Measurements from ENCODE around the gene MMP3. TPM values are rescaled to one million over a fixed set of nuclear protein-coding genes. Genes with fewer than 3 reads are reported as not detected.

The MMP3 gene
- total and polyA plus RNA-seq, 2 experiments from 2014 or later = 0.68 TPM; not detected in 1

DNA sequence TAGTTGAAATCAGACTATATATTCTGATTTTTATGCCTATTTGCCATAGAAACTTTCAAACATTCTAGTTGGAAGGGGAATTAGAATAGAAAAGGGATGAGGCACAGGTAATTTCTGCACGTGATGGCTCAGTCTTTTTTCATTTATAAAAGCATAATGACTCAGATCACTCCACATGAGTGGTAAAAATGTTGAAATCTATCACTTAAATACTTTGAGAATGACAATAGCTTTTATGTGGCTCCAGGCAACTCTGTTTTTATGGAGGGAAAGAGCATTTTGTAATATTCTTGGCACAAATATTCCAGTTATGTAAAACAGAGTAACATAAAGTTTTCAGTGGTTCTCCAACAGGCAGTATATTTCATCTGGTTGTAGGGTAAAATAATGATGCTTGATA lies 5.9 kb upstream of the MMP3 start:
- no peak overlapping the region for H3K4me3 Mint-ChIP-seq
- no peaks in the 10 kb centered on the region for H3K4me1 Mint-ChIP-seq
- H3K4me1 ChIP-seq (ENCODE audit: insufficient read depth) = no peaks in the 10 kb centered on the region
- no peak overlapping the region for H3K27ac ChIP-seq (ENCODE audit: low read depth)
- no peak for TF ChIP-seq POLR2AphosphoS5 (IDR thresholded peaks at IDR 0.05; ENCODE audit: low read depth)
- TF ChIP-seq, protein P1, sequence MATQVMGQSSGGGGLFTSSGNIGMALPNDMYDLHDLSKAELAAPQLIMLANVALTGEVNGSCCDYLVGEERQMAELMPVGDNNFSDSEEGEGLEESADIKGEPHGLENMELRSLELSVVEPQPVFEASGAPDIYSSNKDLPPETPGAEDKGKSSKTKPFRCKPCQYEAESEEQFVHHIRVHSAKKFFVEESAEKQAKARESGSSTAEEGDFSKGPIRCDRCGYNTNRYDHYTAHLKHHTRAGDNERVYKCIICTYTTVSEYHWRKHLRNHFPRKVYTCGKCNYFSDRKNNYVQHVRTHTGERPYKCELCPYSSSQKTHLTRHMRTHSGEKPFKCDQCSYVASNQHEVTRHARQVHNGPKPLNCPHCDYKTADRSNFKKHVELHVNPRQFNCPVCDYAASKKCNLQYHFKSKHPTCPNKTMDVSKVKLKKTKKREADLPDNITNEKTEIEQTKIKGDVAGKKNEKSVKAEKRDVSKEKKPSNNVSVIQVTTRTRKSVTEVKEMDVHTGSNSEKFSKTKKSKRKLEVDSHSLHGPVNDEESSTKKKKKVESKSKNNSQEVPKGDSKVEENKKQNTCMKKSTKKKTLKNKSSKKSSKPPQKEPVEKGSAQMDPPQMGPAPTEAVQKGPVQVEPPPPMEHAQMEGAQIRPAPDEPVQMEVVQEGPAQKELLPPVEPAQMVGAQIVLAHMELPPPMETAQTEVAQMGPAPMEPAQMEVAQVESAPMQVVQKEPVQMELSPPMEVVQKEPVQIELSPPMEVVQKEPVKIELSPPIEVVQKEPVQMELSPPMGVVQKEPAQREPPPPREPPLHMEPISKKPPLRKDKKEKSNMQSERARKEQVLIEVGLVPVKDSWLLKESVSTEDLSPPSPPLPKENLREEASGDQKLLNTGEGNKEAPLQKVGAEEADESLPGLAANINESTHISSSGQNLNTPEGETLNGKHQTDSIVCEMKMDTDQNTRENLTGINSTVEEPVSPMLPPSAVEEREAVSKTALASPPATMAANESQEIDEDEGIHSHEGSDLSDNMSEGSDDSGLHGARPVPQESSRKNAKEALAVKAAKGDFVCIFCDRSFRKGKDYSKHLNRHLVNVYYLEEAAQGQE (IDR thresholded peaks at IDR 0.05; ENCODE audit: unreplicated experiment) = no peak
- H3F3A ChIP-seq (replicated peaks; ENCODE audit: low read depth) = no peaks in the 10 kb centered on the region
- no peak for DNase-seq (ENCODE audit: low spot score)
- H4K20me1 ChIP-seq (replicated peaks; ENCODE audit: insufficient read depth) = no peaks in the 10 kb centered on the region
- no peak overlapping the region for H3K27ac Mint-ChIP-seq
- H3K4me2 ChIP-seq = no peak overlapping the region
- no peaks in the 10 kb centered on the region for H3K36me3 Mint-ChIP-seq (ENCODE audit: low read depth)
- H3K9me3 Mint-ChIP-seq = no peaks in the 10 kb centered on the region
- no peak overlapping the region for H2AFZ ChIP-seq
- no peak overlapping the region for H3K4me3 ChIP-seq
- no peak for ATAC-seq
- H3K79me2 ChIP-seq (replicated peaks; ENCODE audit: insufficient read depth) = no peaks in the 10 kb centered on the region
- no peaks in the 10 kb centered on the region for H3K36me3 ChIP-seq (ENCODE audit: insufficient read depth)
- H3K27me3 ChIP-seq (ENCODE audit: insufficient read depth) = no peaks in the 10 kb centered on the region
- H3K27me3 Mint-ChIP-seq (ENCODE audit: insufficient read depth, low read depth, poor library complexity) = no peaks in the 10 kb centered on the region
- no peaks in the 10 kb centered on the region for H3K9me2 ChIP-seq (ENCODE audit: insufficient read depth)

GRCh38 chr11:102846292-102846691 lies 2.9 kb upstream of the MMP3 start:
- DNase-seq (ENCODE audit: low spot score) (no peak), ATAC-seq (no peak)
- H4K20me1 ChIP-seq (replicated peaks; ENCODE audit: insufficient read depth) = no peaks in the 10 kb centered on the region
- Mint-ChIP-seq H3K9me3 (no peaks in the 10 kb centered on the region), H3K4me1 (peaks cover 4% of the 10 kb centered on the region; the same call in 2 of the 3 replicates), H3K27me3 (ENCODE audit: insufficient read depth, low read depth, poor library complexity) (no peaks in the 10 kb centered on the region), H3K4me3 (no peak overlapping the region), H3K36me3 (ENCODE audit: low read depth) (no peaks in the 10 kb centered on the region), H3K27ac (no peak overlapping the region)
- no peak overlapping the region for H3K4me3 ChIP-seq
- H3K27me3 ChIP-seq (ENCODE audit: insufficient read depth) = no peaks in the 10 kb centered on the region
- H3F3A ChIP-seq (replicated peaks; ENCODE audit: low read depth) = no peaks in the 10 kb centered on the region
- H3K79me2 ChIP-seq (replicated peaks; ENCODE audit: insufficient read depth) = no peaks in the 10 kb centered on the region
- TF ChIP-seq EZH2 (IDR thresholded peaks at IDR 0.05; ENCODE audit: low read depth, unreplicated experiment) (no peak), ZNF114 (CRISPR knock-in tag; IDR thresholded peaks at IDR 0.05) (no peak), ETS1 (IDR thresholded peaks at IDR 0.05) (no peak), POLR2AphosphoS5 (IDR thresholded peaks at IDR 0.05; ENCODE audit: low read depth) (no peak), STAT1 (IDR thresholded peaks at IDR 0.05; ENCODE audit: unreplicated experiment) (no peak), JUNB (IDR thresholded peaks at IDR 0.05; ENCODE audit: unreplicated experiment) (no peak), CREB1 (CRISPR knock-in tag; IDR thresholded peaks at IDR 0.05; ENCODE audit: low read depth) (no peak), EZH2phosphoT487 (IDR thresholded peaks at IDR 0.05; ENCODE audit: unreplicated experiment) (no peak)
- TF ChIP-seq, protein P1 (IDR thresholded peaks at IDR 0.05; ENCODE audit: unreplicated experiment) = no peak
- H3K4me2 ChIP-seq = no peak overlapping the region
- no peak overlapping the region for H3K27ac ChIP-seq (ENCODE audit: low read depth)
- H3K4me1 ChIP-seq (ENCODE audit: insufficient read depth) = no peaks in the 10 kb centered on the region
- H3K36me3 ChIP-seq (ENCODE audit: insufficient read depth) = no peaks in the 10 kb centered on the region
- 0 out of 2 replicates have a peak, but pooled peaks cover 3% of the 10 kb centered on the region for H3K9me2 ChIP-seq (ENCODE audit: insufficient read depth)
- H2AFZ ChIP-seq = no peak overlapping the region

Measured in GM23338 (cell line).